Panc1 (cell line): ENCODE data around the gene BCL2L12. TPM values are rescaled to one million over a fixed set of nuclear protein-coding genes. Genes with fewer than 3 reads are reported as not detected.

Source experiments
- ATAC-seq: fragments of 200-7000 bp; cut with Tn5 transposase; 2 replicates; pipeline ENCODE4 v1.9.1; 2020; ENCODE audit warnings: mild to moderate bottlenecking, moderate library complexity
- BruUV-seq: library from RNA; stranded (reverse); fragments of 400-500 nt; replicated peaks from 2 replicates; lab custom pipeline; 2021; lab: Mats Ljungman, UMichigan
- CTCF ChIA-PET: fragments of 300-600 bp; sonication (Branson Sonifier 250); formaldehyde crosslinking; loops from one replicate; lab custom pipeline; 2022; ENCODE audit warnings: antibody characterized with exemption; lab: Charles Lee
- POLR2A ChIA-PET: fragments of 300-600 bp; sonication (Branson Sonifier 250); formaldehyde crosslinking; loops from one replicate; lab custom pipeline; 2022; ENCODE audit warnings: antibody characterized with exemption; lab: Charles Lee
- DNase-seq: peaks from one replicate; pipeline ENCODE4 v3.0.0-alpha.2; 2010; ENCODE audit warnings: low read depth, low spot score
- H3K27ac ChIP-seq: 2 replicates; pipeline ENCODE4 v1.5.1; 2011; ENCODE audit warnings: mild to moderate bottlenecking, low read length, inconsistent platforms
- H3K27me3 ChIP-seq: fragments of 200-500 bp; sonication (Bioruptor generic); 2 replicates; pipeline ENCODE4 v1.6.0; 2014; ENCODE audit warnings: low read length, inconsistent platforms; ENCODE audit not compliant: control insufficient read depth, insufficient read depth
- H3K36me3 ChIP-seq: fragments of 200-500 bp; sonication (Bioruptor generic); 2 replicates; pipeline ENCODE4 v1.5.1; 2014; ENCODE audit warnings: inconsistent platforms, mild to moderate bottlenecking, low read length, moderate library complexity; ENCODE audit not compliant: control insufficient read depth, insufficient read depth
- H3K4me1 ChIP-seq: 2 replicates; pipeline ENCODE4 v1.5.1; 2011; ENCODE audit warnings: inconsistent platforms, mild to moderate bottlenecking, low read length, moderate library complexity; ENCODE audit not compliant: control insufficient read depth, insufficient read depth
- H3K4me3 ChIP-seq, 2 experiments: 2 replicates each; pipeline ENCODE4 v1.5.1; 2011 to 2012; ENCODE audit warnings: low read depth in 2 of 2, low read length in 2 of 2, mild to moderate bottlenecking in 2 of 2, inconsistent platforms in 1 of 2, moderate library complexity in 1 of 2
- H3K9me3 ChIP-seq: fragments of 200-500 bp; sonication (Bioruptor generic); 2 replicates; pipeline ENCODE4 v1.5.1; 2014; ENCODE audit warnings: low read depth, mild to moderate bottlenecking, inconsistent platforms, low read length, moderate library complexity; ENCODE audit not compliant: control insufficient read depth, insufficient read depth
- CTCF ChIP-seq: fragments of 450-650 bp; IDR thresholded peaks from 2 replicates; pipeline ENCODE4 v1.5.1; 2017; ENCODE audit warnings: mild to moderate bottlenecking
- POLR2AphosphoS5 ChIP-seq: IDR thresholded peaks from 2 replicates; pipeline ENCODE4 v1.6.1; 2012; ENCODE audit warnings: mild to moderate bottlenecking, low read depth, low read length, moderate library complexity
- REST ChIP-seq, 2 experiments: IDR thresholded peaks; 2 replicates each; pipeline ENCODE4 v1.6.1; 2011 to 2012; ENCODE audit warnings: low read depth in 2 of 2, control low read depth in 1 of 2, low read length in 1 of 2, mild to moderate bottlenecking in 1 of 2, moderate library complexity in 1 of 2; ENCODE audit not compliant: insufficient read depth in 1 of 2
- SIN3A ChIP-seq: IDR thresholded peaks from 2 replicates; pipeline ENCODE4 v1.6.1; 2012; ENCODE audit warnings: low read depth, mild to moderate bottlenecking, low read length, moderate library complexity, borderline replicate concordance; ENCODE audit not compliant: insufficient read depth
- TCF7L2 ChIP-seq: IDR thresholded peaks from 2 replicates; pipeline ENCODE4 v1.6.1; 2011; ENCODE audit warnings: mild to moderate bottlenecking, low read depth, low read length, inconsistent platforms
- in situ Hi-C: cut with HindIII; loops from 2 replicates; pipeline ENCODE4 v1.10.0; 2016; ENCODE audit warnings: low sequenced_read_pairs, low pct_unique_long_range_greater_than_20kb
- intact Hi-C: fragments of 100-400 bp; cut with micrococcal nuclease; formaldehyde crosslinking; loops from one replicate; pipeline ENCODE4 v1.10.0; 2022; ENCODE audit not compliant: unreplicated experiment
- total RNA-seq: library from RNA; stranded (reverse); gene quantifications from one replicate; pipeline ENCODE4 v1.2.1, GENCODE V29; 2021; ENCODE audit not compliant: unreplicated experiment

The BCL2L12 gene
- total RNA-seq, 1 experiment from 2014 or later: 69.6 TPM

DNA sequence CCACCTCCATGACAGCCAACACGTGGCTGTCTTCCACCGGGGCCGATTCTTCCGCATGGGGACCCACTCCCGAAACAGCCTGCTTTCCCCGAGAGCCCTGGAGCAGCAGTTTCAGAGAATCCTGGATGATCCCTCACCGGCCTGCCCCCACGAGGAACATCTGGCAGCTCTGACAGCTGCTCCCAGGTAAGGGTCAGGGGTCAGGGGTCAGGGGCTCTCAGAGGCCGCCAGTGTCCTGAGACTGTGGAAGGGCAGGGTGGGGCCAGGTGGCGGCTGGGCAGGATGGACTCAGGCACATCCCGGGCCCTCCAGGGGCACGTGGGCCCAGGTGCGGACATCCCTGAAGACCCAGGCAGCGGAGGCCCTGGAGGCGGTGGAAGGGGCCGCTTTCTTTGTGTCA lies 40.2 kb downstream of the BCL2L12 start:
- in situ Hi-C loops (no loop called here), intact Hi-C loops (no loop called here)
- ChIA-PET POLR2A (no interaction called here), CTCF (no interaction called here)
- no peak for ATAC-seq
- TF ChIP-seq SIN3A (no peak), POLR2AphosphoS5 (no peak), REST (IDR thresholded peaks at IDR 0.05; ENCODE audit: insufficient read depth in 1 of 2, low read depth in 2 of 2, low read length in 1 of 2) (no peak), TCF7L2 (no peak), CTCF (no peak)
- no peaks in the 10 kb centered on the region for H3K4me1 ChIP-seq
- H3K27me3 ChIP-seq: no peaks in the 10 kb centered on the region
- no peaks in the 10 kb centered on the region for H3K9me3 ChIP-seq
- BruUV-seq: no TSS peak
- H3K36me3 ChIP-seq: no peaks in the 10 kb centered on the region
- H3K4me3 ChIP-seq: no peak overlapping the region
- no peak overlapping the region for H3K27ac ChIP-seq
- DNase-seq: no peak

- H3K36me3 ChIP-seq: no peaks in the 10 kb centered on the region
- intact Hi-C loops: no loop called here
- no peak overlapping the region for H3K27ac ChIP-seq
- no peak overlapping the region for H3K4me3 ChIP-seq
- BruUV-seq: no TSS peak
- DNase-seq (no peak), ATAC-seq (0 out of 2 replicates have a peak, but pooled peaks have one; percentile 33)
- POLR2A ChIA-PET: no interaction called here
- CTCF ChIA-PET: no interaction called here
- H3K9me3 ChIP-seq: no peaks in the 10 kb centered on the region
- H3K4me1 ChIP-seq: no peaks in the 10 kb centered on the region
- no peak for TF ChIP-seq REST (IDR thresholded peaks at IDR 0.05; ENCODE audit: insufficient read depth in 1 of 2, low read depth in 2 of 2, low read length in 1 of 2)
- no peak for TF ChIP-seq TCF7L2
- no peak for TF ChIP-seq SIN3A
- in situ Hi-C loops: no loop called here
- no peaks in the 10 kb centered on the region for H3K27me3 ChIP-seq
Observed at GRCh38 chr19:49710372-49710951, 44.7 kb downstream of the BCL2L12 start.
